ENCODE data around the gene FAM168A. TPM values are rescaled to one million over a fixed set of nuclear protein-coding genes. Genes with fewer than 3 reads are reported as not detected.

Gene FAM168A
- polyA plus RNA-seq, 1 donor from 2014 or later, result 2.6 TPM

DNA sequence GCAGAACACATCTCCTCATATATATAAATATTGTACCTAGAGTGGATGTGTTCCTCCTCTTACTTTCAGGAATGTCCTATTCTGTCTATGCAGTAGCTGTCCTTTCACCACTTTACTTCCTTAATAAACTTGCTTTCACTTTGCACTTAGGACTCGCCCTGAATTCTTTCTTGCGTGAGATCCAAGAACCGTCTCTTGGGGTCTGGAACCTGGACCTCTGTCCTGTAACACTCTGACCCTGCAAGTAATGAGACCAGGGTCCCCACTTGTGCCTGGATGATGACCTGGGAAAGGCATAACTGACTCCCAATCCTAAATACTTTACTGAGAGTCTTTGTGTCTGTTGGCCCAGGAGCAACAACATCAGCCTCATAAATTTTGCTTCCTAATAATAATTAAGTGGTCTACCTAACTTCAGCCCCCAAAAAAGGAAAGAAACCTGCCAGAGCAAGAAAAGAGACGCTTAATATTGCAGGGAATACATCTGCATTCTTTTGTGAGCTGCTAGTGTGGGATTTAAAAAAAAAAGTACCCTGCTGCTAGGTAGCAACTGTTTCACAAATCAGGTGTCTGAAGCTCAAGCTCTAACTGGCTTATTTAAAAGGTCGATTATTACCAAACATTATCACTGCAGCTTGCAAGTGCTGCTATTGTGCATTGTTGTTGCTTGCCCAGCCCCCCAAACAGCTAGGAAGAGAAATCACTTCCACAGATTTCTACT lies 69.3 kb downstream of the FAM168A start:
- Mint-ChIP-seq H3K27ac (no peak overlapping the region), H3K27me3 (no peaks in the 10 kb centered on the region), H3K9me3 (no peaks in the 10 kb centered on the region), H3K4me3 (peak overlapping the region in 3 of 4 donors; percentile 18 to 58 (median 52)), H3K4me1 (peaks cover 9 to 23% (median 22%) of the 10 kb centered on the region in 3 donors), H3K36me3 (peaks cover 2% of the 10 kb centered on the region)

DNA sequence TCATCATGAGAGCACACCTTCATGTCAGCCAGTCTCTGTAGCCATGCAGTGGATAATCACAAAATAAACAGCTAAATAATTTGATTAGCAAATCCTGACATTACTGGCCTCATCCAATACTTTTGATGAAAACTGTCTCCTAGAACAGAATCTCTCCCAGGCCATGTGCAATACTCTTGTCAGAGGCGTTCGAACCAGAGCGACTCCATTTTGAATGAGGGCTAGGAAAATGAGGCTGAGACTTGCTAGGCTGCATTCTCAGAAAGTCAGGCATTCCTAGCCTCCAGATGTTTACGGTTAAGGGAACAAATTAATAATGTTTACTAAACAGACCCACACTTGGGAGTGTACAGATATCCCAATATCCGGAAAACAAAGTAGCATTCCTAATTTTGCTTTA lies 69.9 kb downstream of the FAM168A start:
- H3K9me3 Mint-ChIP-seq, result no peaks in the 10 kb centered on the region
- peaks cover 11 to 23% (median 22%) of the 10 kb centered on the region in 3 donors for H3K4me1 Mint-ChIP-seq
- no peaks in the 10 kb centered on the region for H3K27me3 Mint-ChIP-seq
- no peak overlapping the region for H3K27ac Mint-ChIP-seq
- H3K4me3 Mint-ChIP-seq, result no peak overlapping the region
- peaks cover 4% of the 10 kb centered on the region for H3K36me3 Mint-ChIP-seq

DNA sequence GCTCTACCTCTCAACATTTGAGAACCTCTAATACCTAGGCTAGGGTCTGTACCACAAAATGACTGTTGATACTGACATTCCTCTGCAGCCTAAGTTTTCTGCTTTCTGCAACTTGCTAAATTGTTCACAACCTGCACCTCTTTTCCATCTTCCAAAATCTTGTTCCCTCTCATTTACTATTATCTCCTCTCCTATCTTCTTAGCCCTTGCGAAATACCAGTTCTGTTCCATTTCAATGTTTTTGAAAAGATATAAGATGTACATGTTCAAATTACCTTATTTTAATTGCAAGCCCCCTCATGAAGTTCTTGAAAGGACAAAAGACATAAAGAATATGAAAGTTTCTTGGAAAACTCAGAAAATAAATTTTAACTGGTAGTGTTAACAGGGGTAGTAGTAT lies 72.3 kb downstream of the FAM168A start:
- Mint-ChIP-seq H3K27me3 (no peaks in the 10 kb centered on the region), H3K9me3 (no peaks in the 10 kb centered on the region), H3K4me1 (peaks cover 15 to 27% (median 22%) of the 10 kb centered on the region in 3 donors), H3K27ac (no peak overlapping the region), H3K36me3 (peaks cover 4% of the 10 kb centered on the region), H3K4me3 (no peak overlapping the region)

DNA sequence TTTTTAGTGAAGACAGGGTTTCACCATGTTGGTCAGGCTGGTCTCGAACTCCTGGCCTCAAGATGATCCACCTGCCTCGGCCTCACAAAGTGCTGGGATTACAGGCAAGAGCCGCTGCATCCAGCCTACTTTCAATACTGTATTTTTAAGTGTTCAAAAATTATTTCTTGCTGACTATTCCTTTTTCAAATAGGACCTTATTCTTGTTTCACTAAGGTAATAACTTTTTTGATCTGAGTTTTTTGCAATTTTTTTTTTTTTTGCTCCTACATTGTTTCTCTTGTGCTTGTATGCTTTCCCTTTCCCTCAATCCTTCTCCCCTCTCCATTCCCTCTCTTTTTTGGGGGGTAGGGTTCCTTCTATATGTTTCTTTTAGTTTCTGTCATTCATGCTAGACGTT lies 73.1 kb downstream of the FAM168A start:
- Mint-ChIP-seq H3K27me3 (no peaks in the 10 kb centered on the region), H3K9me3 (no peaks in the 10 kb centered on the region), H3K4me3 (no peak overlapping the region), H3K36me3 (peaks cover 4% of the 10 kb centered on the region), H3K4me1 (peaks cover 14 to 30% (median 23%) of the 10 kb centered on the region in 3 donors), H3K27ac (no peak overlapping the region)

DNA sequence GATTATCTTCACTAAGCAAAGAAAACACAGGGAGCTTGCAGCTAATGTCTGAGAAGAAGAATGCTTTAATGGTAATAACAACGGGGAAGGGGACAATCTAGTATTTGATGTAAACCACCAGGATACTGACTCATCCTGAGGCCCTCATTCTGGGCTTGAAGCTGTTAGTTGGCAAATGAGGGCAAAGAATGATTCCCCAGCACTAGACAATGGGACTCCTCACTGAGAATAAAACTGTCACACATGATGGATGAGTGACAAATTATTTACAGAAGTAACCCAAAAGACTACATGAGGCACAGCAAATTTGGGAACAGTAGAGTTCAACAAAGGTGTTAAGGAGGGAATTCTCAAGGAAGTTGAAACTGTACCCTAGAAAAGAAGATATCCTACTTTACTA lies 76.3 kb downstream of the FAM168A start:
- H3K27me3 Mint-ChIP-seq, result no peaks in the 10 kb centered on the region
- H3K4me3 Mint-ChIP-seq, result no peak overlapping the region
- H3K36me3 Mint-ChIP-seq, result peaks cover 5% of the 10 kb centered on the region
- H3K27ac Mint-ChIP-seq, result no peak overlapping the region
- no peaks in the 10 kb centered on the region for H3K9me3 Mint-ChIP-seq
- peaks cover 10 to 28% (median 11%) of the 10 kb centered on the region in 3 donors for H3K4me1 Mint-ChIP-seq

DNA sequence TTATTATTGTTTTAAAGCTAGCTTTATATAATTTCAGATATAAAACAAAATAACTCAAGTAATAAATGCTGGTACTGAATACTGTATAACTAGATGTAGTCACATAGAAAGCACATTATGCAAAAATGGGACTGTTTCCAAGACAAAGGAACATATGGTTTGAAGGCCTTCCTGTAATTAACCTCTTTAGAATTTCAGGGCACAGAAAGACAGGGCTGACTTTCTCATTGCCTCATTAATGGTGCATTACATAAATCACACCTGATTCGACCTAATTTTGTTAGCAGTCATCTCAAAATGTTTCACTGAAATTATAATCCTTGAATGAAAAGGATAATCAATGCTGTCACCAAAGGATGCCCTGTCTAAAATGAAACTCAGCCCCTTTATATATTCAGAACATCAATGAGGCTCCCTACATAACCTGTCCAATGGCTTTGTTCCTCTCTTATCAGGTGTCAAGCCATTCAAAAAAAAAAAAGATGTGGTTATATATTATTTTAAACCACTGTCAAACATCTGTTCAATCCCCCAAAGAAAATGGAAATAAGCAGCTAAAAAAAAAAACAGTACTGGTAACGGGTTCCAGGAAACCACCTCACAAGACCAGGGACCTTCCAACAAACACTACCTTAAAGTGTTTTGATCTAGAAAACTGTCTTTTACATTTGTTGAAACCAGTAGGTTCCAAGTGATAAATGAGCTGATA lies 77.4 kb downstream of the FAM168A start:
- Mint-ChIP-seq H3K4me3 (no peak overlapping the region), H3K27me3 (no peaks in the 10 kb centered on the region), H3K9me3 (no peaks in the 10 kb centered on the region), H3K36me3 (peaks cover 7% of the 10 kb centered on the region), H3K27ac (no peak overlapping the region), H3K4me1 (peaks cover 9 to 24% (median 11%) of the 10 kb centered on the region in 3 donors)

DNA sequence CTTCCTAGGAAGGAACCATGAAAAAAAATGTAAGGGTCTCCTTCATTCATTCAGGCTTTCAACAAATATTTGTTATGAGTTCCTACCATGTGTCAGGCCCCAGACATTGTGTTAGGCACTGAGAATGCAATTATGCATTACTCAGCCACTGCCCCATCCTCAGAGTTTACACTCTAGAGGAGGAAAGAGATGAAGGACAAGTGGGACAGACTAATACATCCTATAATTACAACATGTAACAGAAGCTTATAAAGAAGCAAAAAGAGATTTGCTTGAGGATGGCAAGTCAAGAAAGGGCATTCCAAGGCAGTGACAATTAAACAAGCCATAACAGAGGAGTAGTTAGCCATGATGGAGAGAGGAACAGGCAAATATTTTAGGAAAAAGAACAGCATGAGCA lies 78.6 kb downstream of the FAM168A start:
- Mint-ChIP-seq H3K4me1 (peaks cover 9 to 20% (median 11%) of the 10 kb centered on the region in 3 donors), H3K27me3 (no peaks in the 10 kb centered on the region), H3K4me3 (no peak overlapping the region), H3K27ac (no peak overlapping the region), H3K9me3 (no peaks in the 10 kb centered on the region), H3K36me3 (peaks cover 10% of the 10 kb centered on the region)

DNA sequence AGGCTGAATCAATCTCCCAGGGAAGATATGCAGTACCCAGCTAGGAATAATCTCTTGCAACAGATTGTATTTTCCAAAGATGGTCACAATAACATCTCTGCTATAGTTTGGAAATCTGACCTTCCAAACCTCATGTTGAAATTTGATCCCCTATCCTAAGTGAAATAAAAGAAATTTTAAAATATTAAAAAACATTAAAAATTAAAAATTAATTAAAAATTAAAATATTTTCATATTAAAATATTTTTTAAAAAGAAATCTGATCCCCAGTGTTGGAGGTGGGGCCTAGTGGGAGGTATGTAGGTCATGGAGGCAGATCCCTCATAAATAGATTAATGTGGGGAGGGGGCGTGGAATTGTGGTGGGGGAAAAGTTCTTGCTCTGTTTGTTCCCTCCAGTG lies 79.7 kb downstream of the FAM168A start:
- Mint-ChIP-seq H3K27ac (no peak overlapping the region), H3K9me3 (no peaks in the 10 kb centered on the region), H3K27me3 (no peaks in the 10 kb centered on the region), H3K4me1 (peaks cover 7 to 20% (median 11%) of the 10 kb centered on the region in 3 donors), H3K36me3 (peaks cover 6% of the 10 kb centered on the region), H3K4me3 (no peak overlapping the region)

DNA sequence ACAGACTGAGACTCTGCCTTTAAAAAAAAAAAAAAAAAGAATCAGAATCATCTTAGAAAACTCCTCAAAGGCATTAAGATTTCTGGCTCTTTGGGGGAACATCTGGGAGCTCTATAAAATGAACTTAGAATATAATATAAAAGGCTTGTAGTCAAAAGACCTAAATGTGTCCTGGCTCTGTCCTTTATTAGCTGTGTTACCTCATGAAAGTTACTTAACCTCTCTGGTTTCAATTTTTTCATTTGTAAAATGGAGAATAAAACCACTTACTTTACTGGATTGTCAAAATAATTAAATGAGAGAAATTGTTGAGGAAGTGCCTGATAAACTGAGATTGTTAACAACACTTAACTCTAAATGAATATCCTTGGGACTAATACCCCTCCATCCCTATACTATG lies 81.8 kb downstream of the FAM168A start:
- Mint-ChIP-seq H3K9me3 (no peaks in the 10 kb centered on the region), H3K4me3 (no peak overlapping the region), H3K36me3 (peaks cover 6% of the 10 kb centered on the region), H3K27ac (no peak overlapping the region), H3K27me3 (no peaks in the 10 kb centered on the region), H3K4me1 (peaks cover 3 to 11% (median 5%) of the 10 kb centered on the region in 3 donors)

DNA sequence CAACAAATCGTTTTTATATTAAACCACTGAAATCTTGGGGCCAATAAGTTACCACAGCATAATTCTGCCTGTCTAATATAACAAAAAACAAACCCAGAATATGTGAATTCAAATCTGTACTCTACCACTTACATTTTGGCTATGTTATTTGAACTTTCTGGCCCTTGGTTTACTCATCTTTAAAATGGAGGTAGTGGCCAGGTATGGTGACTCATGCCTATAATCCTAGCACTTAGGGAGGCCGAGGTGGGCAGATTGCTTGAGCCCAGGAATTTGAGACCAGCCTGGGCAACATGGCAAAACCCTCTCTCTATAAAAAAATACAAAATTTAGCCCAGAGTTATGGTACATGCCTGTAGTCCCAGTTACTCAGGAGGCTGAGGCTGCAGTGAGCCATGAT lies 84.2 kb downstream of the FAM168A start:
- Mint-ChIP-seq H3K9me3 (peaks cover 0 to 10% (median 2%) of the 10 kb centered on the region in 3 donors), H3K4me1 (no peaks in the 10 kb centered on the region), H3K27ac (no peak overlapping the region), H3K4me3 (no peak overlapping the region), H3K36me3 (peaks cover 6% of the 10 kb centered on the region), H3K27me3 (no peaks in the 10 kb centered on the region)

DNA sequence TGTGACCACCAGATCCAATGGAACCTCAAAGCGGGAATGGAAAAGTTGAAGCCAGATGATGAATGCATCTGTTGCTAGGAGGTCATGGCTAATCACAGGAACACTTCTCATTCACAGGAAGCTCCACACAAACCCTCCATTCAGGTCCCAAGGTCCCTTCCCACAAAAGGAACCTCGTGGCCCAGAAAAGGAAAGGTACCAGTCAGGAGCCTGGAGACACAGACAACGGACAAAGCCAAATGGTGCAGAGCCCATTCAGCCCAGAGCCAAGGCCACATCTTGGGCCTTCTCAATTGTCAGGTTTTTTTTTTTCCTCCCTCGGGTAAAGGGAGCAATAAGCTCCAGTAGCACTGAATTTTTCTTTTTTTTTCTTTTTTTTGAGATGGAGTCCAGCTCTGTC lies 87.0 kb downstream of the FAM168A start:
- no peak overlapping the region for H3K4me3 Mint-ChIP-seq
- peaks cover 0 to 11% (median 2%) of the 10 kb centered on the region in 3 donors for H3K9me3 Mint-ChIP-seq
- no peaks in the 10 kb centered on the region for H3K27me3 Mint-ChIP-seq
- H3K4me1 Mint-ChIP-seq, result peaks cover 0 to 3% (median 0%) of the 10 kb centered on the region in 3 donors
- no peak overlapping the region for H3K27ac Mint-ChIP-seq
- peaks cover 3% of the 10 kb centered on the region for H3K36me3 Mint-ChIP-seq

DNA sequence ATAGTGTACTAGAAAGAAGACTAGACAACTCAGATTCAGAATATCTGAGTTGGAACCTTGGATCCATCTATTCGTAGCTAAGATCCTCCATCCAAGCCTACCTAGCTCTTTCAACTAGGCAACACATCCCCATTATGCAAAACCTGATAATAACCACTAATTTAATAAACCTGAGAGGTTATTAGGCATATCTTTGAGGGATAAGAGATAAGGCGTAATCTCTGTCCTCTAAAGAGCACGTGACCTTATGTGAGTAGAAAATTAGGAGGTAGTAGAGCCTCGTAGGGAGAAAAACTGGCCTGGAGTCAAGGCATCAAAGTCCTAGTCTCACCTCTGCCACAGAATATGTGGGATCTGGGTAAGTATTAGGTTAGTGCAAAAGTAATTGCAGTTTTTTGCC lies 87.8 kb downstream of the FAM168A start:
- H3K27me3 Mint-ChIP-seq, result no peaks in the 10 kb centered on the region
- H3K36me3 Mint-ChIP-seq, result peaks cover 3% of the 10 kb centered on the region
- H3K4me1 Mint-ChIP-seq, result peaks cover 0 to 4% (median 0%) of the 10 kb centered on the region in 3 donors
- H3K9me3 Mint-ChIP-seq, result peaks cover 0 to 11% (median 2%) of the 10 kb centered on the region in 3 donors
- no peak overlapping the region for H3K27ac Mint-ChIP-seq
- no peak overlapping the region for H3K4me3 Mint-ChIP-seq

DNA sequence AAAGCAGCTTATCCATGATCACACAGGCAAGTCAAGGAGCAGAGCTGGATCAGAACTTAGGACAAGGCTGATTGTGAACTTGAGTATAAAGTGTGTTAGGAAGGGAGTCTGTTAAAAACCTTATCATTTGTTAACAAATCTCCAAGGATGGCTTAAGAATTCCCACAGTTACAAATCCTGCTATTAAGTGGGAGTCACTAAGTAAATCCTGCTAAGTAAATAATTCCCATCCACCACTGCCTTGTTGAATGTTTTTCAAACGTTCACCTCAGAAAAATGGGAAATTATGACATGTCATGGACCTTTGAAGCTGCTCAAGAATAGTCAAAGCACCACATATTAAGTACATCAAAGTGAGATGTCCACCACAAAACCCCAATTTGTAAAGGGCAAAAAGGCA lies 88.7 kb downstream of the FAM168A start:
- Mint-ChIP-seq H3K4me3 (no peak overlapping the region), H3K27me3 (no peaks in the 10 kb centered on the region), H3K27ac (no peak overlapping the region), H3K4me1 (peaks cover 0 to 4% (median under 1%) of the 10 kb centered on the region in 3 donors), H3K9me3 (peaks cover 0 to 12% (median 5%) of the 10 kb centered on the region in 3 donors), H3K36me3 (peaks cover 5% of the 10 kb centered on the region)

DNA sequence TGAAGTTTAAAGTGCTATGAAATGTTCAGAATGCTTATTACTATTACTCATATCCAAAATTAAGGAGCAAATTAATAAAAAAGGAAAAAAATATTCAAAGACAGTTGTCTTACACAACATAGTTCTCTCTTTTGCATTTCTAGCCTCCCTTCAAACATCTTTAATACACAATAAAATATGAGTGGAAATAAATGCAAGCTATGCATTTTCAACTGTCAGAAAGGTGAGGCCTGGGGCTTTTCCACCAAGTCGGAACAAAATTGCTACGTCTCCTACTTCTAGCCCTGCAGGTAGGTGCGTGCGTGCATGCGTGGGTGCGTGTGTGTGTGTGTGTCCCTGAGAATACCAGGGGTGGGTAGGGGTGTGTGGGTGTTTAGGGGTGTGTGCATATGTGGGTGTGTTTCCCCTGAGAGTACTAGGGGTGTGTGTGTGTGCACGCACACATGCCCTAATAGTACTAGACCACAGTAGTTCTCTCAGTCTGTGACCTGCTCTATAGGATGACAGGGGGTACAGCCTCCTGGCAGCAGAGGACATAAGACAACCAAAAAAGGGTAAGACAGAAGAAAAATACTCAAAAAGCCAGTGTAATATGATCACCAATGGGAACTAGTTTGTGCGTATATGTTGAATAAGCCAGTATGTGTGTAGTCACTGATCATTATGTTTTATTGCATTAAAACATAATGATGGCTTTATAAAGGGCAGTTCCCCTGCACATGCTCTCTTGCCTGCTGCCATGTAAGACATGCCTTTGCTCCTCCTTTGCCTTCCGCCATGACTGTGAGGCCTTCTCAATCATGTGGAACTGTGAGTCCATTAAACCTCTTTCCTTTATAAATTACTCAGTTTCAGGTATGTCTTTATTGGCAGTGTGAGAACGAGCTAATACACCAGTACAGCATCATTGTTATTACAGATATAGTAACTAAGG lies 89.4 kb downstream of the FAM168A start:
- H3K4me3 Mint-ChIP-seq, result no peak overlapping the region
- peaks cover 7% of the 10 kb centered on the region for H3K36me3 Mint-ChIP-seq
- H3K27ac Mint-ChIP-seq, result no peak overlapping the region
- H3K27me3 Mint-ChIP-seq, result no peaks in the 10 kb centered on the region
- H3K4me1 Mint-ChIP-seq, result peaks cover 3 to 4% (median 4%) of the 10 kb centered on the region in 3 donors
- peaks cover 2 to 18% (median 5%) of the 10 kb centered on the region in 3 donors for H3K9me3 Mint-ChIP-seq

DNA sequence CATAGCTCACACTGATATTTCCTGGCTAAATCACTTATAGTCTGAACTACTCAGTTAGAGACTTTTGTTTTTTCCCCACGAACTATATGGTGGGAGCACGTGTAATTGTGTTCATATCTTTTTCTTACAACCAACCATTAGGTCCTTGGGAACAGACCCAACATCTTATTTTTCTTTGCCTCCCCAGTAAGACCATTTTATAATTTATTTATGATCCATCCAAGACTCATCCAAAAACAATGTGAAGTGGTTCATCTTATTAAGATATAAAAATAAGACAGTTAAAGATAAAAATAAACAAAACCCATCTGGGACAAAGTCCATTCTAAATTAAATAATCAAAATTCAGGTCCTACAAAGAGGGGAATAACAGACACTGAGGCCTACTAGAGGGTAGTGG lies 90.8 kb downstream of the FAM168A start:
- peaks cover 5 to 18% (median 5%) of the 10 kb centered on the region in 3 donors for H3K9me3 Mint-ChIP-seq

More for the DNA sequence above, 90.8 kb downstream of the FAM168A start:
- H3K27me3 Mint-ChIP-seq, result no peaks in the 10 kb centered on the region
- H3K27ac Mint-ChIP-seq, result no peak overlapping the region
- peaks cover 4 to 10% (median 9%) of the 10 kb centered on the region in 3 donors for H3K4me1 Mint-ChIP-seq
- peaks cover 7% of the 10 kb centered on the region for H3K36me3 Mint-ChIP-seq
- no peak overlapping the region for H3K4me3 Mint-ChIP-seq
